Panc1 (cell line): Measurements from ENCODE around the gene RNF169. TPM values are rescaled to one million over a fixed set of nuclear protein-coding genes. Genes with fewer than 3 reads are reported as not detected.

Experiments used
- ATAC-seq: fragments of 200-7000 bp; cut with Tn5 transposase; 2 replicates; pipeline ENCODE4 v1.9.1; 2020; ENCODE audit warnings: mild to moderate bottlenecking, moderate library complexity
- BruUV-seq: library from RNA; stranded (reverse); fragments of 400-500 nt; replicated peaks from 2 replicates; lab custom pipeline; 2021; lab: Mats Ljungman, UMichigan
- CTCF ChIA-PET: fragments of 300-600 bp; sonication (Branson Sonifier 250); formaldehyde crosslinking; loops from one replicate; lab custom pipeline; 2022; ENCODE audit warnings: antibody characterized with exemption; lab: Charles Lee
- POLR2A ChIA-PET: fragments of 300-600 bp; sonication (Branson Sonifier 250); formaldehyde crosslinking; loops from one replicate; lab custom pipeline; 2022; ENCODE audit warnings: antibody characterized with exemption; lab: Charles Lee
- DNase-seq: peaks from one replicate; pipeline ENCODE4 v3.0.0-alpha.2; 2010; ENCODE audit warnings: low read depth, low spot score
- H3K27ac ChIP-seq: 2 replicates; pipeline ENCODE4 v1.5.1; 2011; ENCODE audit warnings: mild to moderate bottlenecking, low read length, inconsistent platforms
- H3K27me3 ChIP-seq: fragments of 200-500 bp; sonication (Bioruptor generic); 2 replicates; pipeline ENCODE4 v1.6.0; 2014; ENCODE audit warnings: low read length, inconsistent platforms; ENCODE audit not compliant: control insufficient read depth, insufficient read depth
- H3K36me3 ChIP-seq: fragments of 200-500 bp; sonication (Bioruptor generic); 2 replicates; pipeline ENCODE4 v1.5.1; 2014; ENCODE audit warnings: inconsistent platforms, mild to moderate bottlenecking, low read length, moderate library complexity; ENCODE audit not compliant: control insufficient read depth, insufficient read depth
- H3K4me1 ChIP-seq: 2 replicates; pipeline ENCODE4 v1.5.1; 2011; ENCODE audit warnings: inconsistent platforms, mild to moderate bottlenecking, low read length, moderate library complexity; ENCODE audit not compliant: control insufficient read depth, insufficient read depth
- H3K4me3 ChIP-seq, 2 experiments: 2 replicates each; pipeline ENCODE4 v1.5.1; 2011 to 2012; ENCODE audit warnings: low read depth in 2 of 2, low read length in 2 of 2, mild to moderate bottlenecking in 2 of 2, inconsistent platforms in 1 of 2, moderate library complexity in 1 of 2
- H3K9me3 ChIP-seq: fragments of 200-500 bp; sonication (Bioruptor generic); 2 replicates; pipeline ENCODE4 v1.5.1; 2014; ENCODE audit warnings: low read depth, mild to moderate bottlenecking, inconsistent platforms, low read length, moderate library complexity; ENCODE audit not compliant: control insufficient read depth, insufficient read depth
- CTCF ChIP-seq: fragments of 450-650 bp; IDR thresholded peaks from 2 replicates; pipeline ENCODE4 v1.5.1; 2017; ENCODE audit warnings: mild to moderate bottlenecking
- POLR2AphosphoS5 ChIP-seq: IDR thresholded peaks from 2 replicates; pipeline ENCODE4 v1.6.1; 2012; ENCODE audit warnings: mild to moderate bottlenecking, low read depth, low read length, moderate library complexity
- REST ChIP-seq, 2 experiments: IDR thresholded peaks; 2 replicates each; pipeline ENCODE4 v1.6.1; 2011 to 2012; ENCODE audit warnings: low read depth in 2 of 2, control low read depth in 1 of 2, low read length in 1 of 2, mild to moderate bottlenecking in 1 of 2, moderate library complexity in 1 of 2; ENCODE audit not compliant: insufficient read depth in 1 of 2
- SIN3A ChIP-seq: IDR thresholded peaks from 2 replicates; pipeline ENCODE4 v1.6.1; 2012; ENCODE audit warnings: low read depth, mild to moderate bottlenecking, low read length, moderate library complexity, borderline replicate concordance; ENCODE audit not compliant: insufficient read depth
- TCF7L2 ChIP-seq: IDR thresholded peaks from 2 replicates; pipeline ENCODE4 v1.6.1; 2011; ENCODE audit warnings: mild to moderate bottlenecking, low read depth, low read length, inconsistent platforms
- in situ Hi-C: cut with HindIII; loops from 2 replicates; pipeline ENCODE4 v1.10.0; 2016; ENCODE audit warnings: low sequenced_read_pairs, low pct_unique_long_range_greater_than_20kb
- intact Hi-C: fragments of 100-400 bp; cut with micrococcal nuclease; formaldehyde crosslinking; loops from one replicate; pipeline ENCODE4 v1.10.0; 2022; ENCODE audit not compliant: unreplicated experiment
- total RNA-seq: library from RNA; stranded (reverse); gene quantifications from one replicate; pipeline ENCODE4 v1.2.1, GENCODE V29; 2021; ENCODE audit not compliant: unreplicated experiment

The RNF169 gene
- total RNA-seq, 1 experiment from 2014 or later, result 23.6 TPM

- intact Hi-C loops (no loop called here), in situ Hi-C loops (no loop called here)
- ChIA-PET POLR2A (interaction anchor here (0.6 kb wide), 1 partner anchor 199 kb away, joined by 3 read pairs; no protein-coding TSS in a partner anchor), CTCF (no interaction called here)
- BruUV-seq, result no TSS peak
- Histone ChIP-seq H3K4me3 (no peak overlapping the region), H3K36me3 (peaks cover 14% of the 10 kb centered on the region; the same call in 1 of the 2 replicates), H3K27ac (no peak overlapping the region), H3K9me3 (no peaks in the 10 kb centered on the region), H3K27me3 (no peaks in the 10 kb centered on the region), H3K4me1 (no peaks in the 10 kb centered on the region)
- ATAC-seq (no peak), DNase-seq (no peak)
- no peak for TF ChIP-seq POLR2AphosphoS5
- TF ChIP-seq CTCF, result no peak
- TF ChIP-seq TCF7L2, result no peak
- no peak for TF ChIP-seq SIN3A
- TF ChIP-seq REST (IDR thresholded peaks at IDR 0.05; ENCODE audit: insufficient read depth in 1 of 2, low read depth in 2 of 2, low read length in 1 of 2), result no peak
Observed at GRCh38 chr11:74846770-74847169, 98.1 kb downstream of the RNF169 start.

- ATAC-seq, result no peak
- ChIA-PET CTCF (no interaction called here), POLR2A (interaction anchor here (0.6 kb wide), 1 partner anchor 199 kb away, joined by 3 read pairs; no protein-coding TSS in a partner anchor)
- no TSS peak for BruUV-seq
- Histone ChIP-seq H3K27me3 (no peaks in the 10 kb centered on the region), H3K9me3 (no peaks in the 10 kb centered on the region), H3K27ac (no peak overlapping the region), H3K36me3 (peaks cover 8% of the 10 kb centered on the region; the same call in 1 of the 2 replicates), H3K4me3 (no peak overlapping the region), H3K4me1 (no peaks in the 10 kb centered on the region)
- no peak for DNase-seq
- intact Hi-C loops, result no loop called here
- in situ Hi-C loops, result no loop called here
- TF ChIP-seq POLR2AphosphoS5, result no peak
- no peak for TF ChIP-seq SIN3A
- TF ChIP-seq REST (IDR thresholded peaks at IDR 0.05; ENCODE audit: insufficient read depth in 1 of 2, low read depth in 2 of 2, low read length in 1 of 2), result no peak
- TF ChIP-seq TCF7L2, result no peak
- TF ChIP-seq CTCF, result no peak
Observed at GRCh38 chr11:74847395-74847794, 98.7 kb downstream of the RNF169 start.
